Stimulated activated CD4-positive, alpha-beta T cell treated with anti-CD3 and anti-CD28 coated beads, TNF-alpha, amount 100 ng/mL, for 4 hours (primary cell): ENCODE results near the gene FAM162A.

ENCODE experiments used
- DNase-seq, 3 experiments: peaks; one replicate each; pipeline ENCODE4 v3.0.0-alpha.2; 2020; ENCODE audit warnings: low read depth in 3 of 3

FAM162A gene

GRCh38 chr3:122387709-122388108 is 3.7 kb downstream of the FAM162A start:
- DNase-seq: no peak

GRCh38 chr3:122389197-122389596 is 5.2 kb downstream of the FAM162A start:
- no peak for DNase-seq

- DNase-seq: no peak
These were observed 5.9 kb downstream of the FAM162A start for GRCh38 chr3:122389892-122390291.

- no peak for DNase-seq
These were observed 6.7 kb downstream of the FAM162A start for GRCh38 chr3:122390665-122391064.

- no peak for DNase-seq
These were observed 7.9 kb downstream of the FAM162A start for GRCh38 chr3:122391681-122392446.

- DNase-seq: no peak
These were observed 9.2 kb downstream of the FAM162A start for GRCh38 chr3:122392868-122393844.

GRCh38 chr3:122394173-122394572 is 10.2 kb downstream of the FAM162A start:
- no peak for DNase-seq

- no peak for DNase-seq
These were observed 11.6 kb downstream of the FAM162A start for GRCh38 chr3:122395582-122395981.

- no peak for DNase-seq
These were observed 12.5 kb downstream of the FAM162A start for GRCh38 chr3:122396511-122396910.

GRCh38 chr3:122397201-122397600 is 13.2 kb downstream of the FAM162A start:
- no peak for DNase-seq

- DNase-seq: no peak
These were observed 14.9 kb downstream of the FAM162A start for GRCh38 chr3:122398920-122399319.

GRCh38 chr3:122403489-122403888 is 19.5 kb downstream of the FAM162A start:
- DNase-seq: no peak

GRCh38 chr3:122405015-122405414 is 21.0 kb downstream of the FAM162A start:
- DNase-seq: no peak

GRCh38 chr3:122406198-122406597 is 22.2 kb downstream of the FAM162A start:
- no peak for DNase-seq

- no peak for DNase-seq
These were observed 24.0 kb downstream of the FAM162A start for GRCh38 chr3:122407946-122408345.

- DNase-seq: no peak
These were observed 25.5 kb downstream of the FAM162A start for GRCh38 chr3:122409446-122409845.

GRCh38 chr3:122410111-122410510 is 26.1 kb downstream of the FAM162A start:
- no peak for DNase-seq

GRCh38 chr3:122410639-122411038 is 26.7 kb downstream of the FAM162A start:
- DNase-seq: no peak

GRCh38 chr3:122414391-122414790 is 30.4 kb downstream of the FAM162A start:
- DNase-seq: no peak

GRCh38 chr3:122415104-122415744 is 31.2 kb downstream of the FAM162A start:
- peak in 1 of 3 experiments; percentile 9 for DNase-seq

GRCh38 chr3:122415762-122416654 is 32.0 kb downstream of the FAM162A start, which contains the start of gene WDR5B:
TSS of gene WDR5B (minus strand) at chr3:122416062. CDS start at chr3:122415528, 534 bp downstream.
- DNase-seq: peak; percentile 96 to 99 (median 97)
